Muscle of arm (tissue), 12 donors: Measurements from ENCODE around the gene MEAF6. TPM values are rescaled to one million over a fixed set of nuclear protein-coding genes. Genes with fewer than 3 reads are reported as not detected.
"Not testable (repeated sequence)": the region's sequence is repeated elsewhere in the genome, so short reads cannot be mapped to it uniquely, and the experiment has no call there.

Experiments
- DNase-seq: peaks from one replicate; pipeline ENCODE4 v3.0.0-alpha.2; 2013
- polyA plus RNA-seq, 12 donors: library from polyadenylated mRNA; unstranded; fragments of 120-200 nt; gene quantifications; one replicate each; pipeline ENCODE4 v1.2.1, GENCODE V29; 2013; ENCODE audit not compliant: insufficient read length in 12 of 12

The MEAF6 gene
- polyA plus RNA-seq, 12 donors, result 37.1 to 65.6 (median 48.4) TPM; not detected in 1

GRCh38 chr1:37537378-37537777, 22.8 kb upstream of the MEAF6 start:
- no peak for DNase-seq

GRCh38 chr1:37533317-37534093, 18.9 kb upstream of the MEAF6 start:
- DNase-seq, result no peak

GRCh38 chr1:37532418-37533156, 18.0 kb upstream of the MEAF6 start:
- not testable (repeated sequence) for DNase-seq

GRCh38 chr1:37529888-37530287, 15.3 kb upstream of the MEAF6 start:
- DNase-seq, result not testable (repeated sequence)

GRCh38 chr1:37519613-37520012, 5.0 kb upstream of the MEAF6 start:
- no peak for DNase-seq

- DNase-seq, result not testable (repeated sequence)
Measured at GRCh38 chr1:37518929-37519328, 4.4 kb upstream of the MEAF6 start.

- not testable (repeated sequence) for DNase-seq
Measured at GRCh38 chr1:37518241-37518640, 3.7 kb upstream of the MEAF6 start.

GRCh38 chr1:37517569-37517968, 3.0 kb upstream of the MEAF6 start:
- no peak for DNase-seq

- DNase-seq, result no peak
Measured at GRCh38 chr1:37515185-37516034, 844 bp upstream of the MEAF6 start.

GRCh38 chr1:37513795-37514349, 694 bp downstream of the MEAF6 start:
- DNase-seq, result peak; percentile 6

GRCh38 chr1:37509181-37509580, 5.4 kb downstream of the MEAF6 start:
- DNase-seq, result no peak

- no peak for DNase-seq
Measured at GRCh38 chr1:37506740-37507139, 7.8 kb downstream of the MEAF6 start.

- not testable (repeated sequence) for DNase-seq
Measured at GRCh38 chr1:37502791-37503190, 11.8 kb downstream of the MEAF6 start.

- no peak for DNase-seq
Measured at GRCh38 chr1:37502104-37502503, 12.5 kb downstream of the MEAF6 start.

- DNase-seq, result no peak
Measured at GRCh38 chr1:37501661-37502060, 12.9 kb downstream of the MEAF6 start.

GRCh38 chr1:37498872-37499617, 15.5 kb downstream of the MEAF6 start:
- DNase-seq, result no peak

GRCh38 chr1:37497832-37498231, 16.7 kb downstream of the MEAF6 start:
- no peak for DNase-seq

- DNase-seq, result no peak
Measured at GRCh38 chr1:37495875-37496274, 18.7 kb downstream of the MEAF6 start.

- no peak for DNase-seq
Measured at GRCh38 chr1:37493336-37494098, 21.0 kb downstream of the MEAF6 start.

- no peak for DNase-seq
Measured at GRCh38 chr1:37487619-37487984, 27.0 kb downstream of the MEAF6 start.
